KMS-11 (cell line): ENCODE data around the gene DPP10.

ENCODE experiments used
- H2AFZ ChIP-seq: fragments of 200-600 bp; sonication (generic); 2 replicates; pipeline ENCODE4 v1.6.1; 2016; ENCODE audit warnings: antibody characterized with exemption, mixed run types, low read depth
- H3K27ac ChIP-seq: fragments of 200-600 bp; sonication (generic); 2 replicates; pipeline ENCODE4 v1.6.1; 2016; ENCODE audit warnings: mild to moderate bottlenecking, mixed run types
- H3K27me3 ChIP-seq: fragments of 200-600 bp; sonication (generic); 2 replicates; pipeline ENCODE4 v1.6.1; 2017; ENCODE audit warnings: mild to moderate bottlenecking, low read depth, mixed run types, moderate library complexity; ENCODE audit not compliant: insufficient read depth
- H3K36me3 ChIP-seq: fragments of 200-600 bp; sonication (generic); 2 replicates; pipeline ENCODE4 v1.6.1; 2017; ENCODE audit warnings: mild to moderate bottlenecking, mixed run types; ENCODE audit not compliant: insufficient read depth
- H3K4me1 ChIP-seq: fragments of 200-600 bp; sonication (generic); 2 replicates; pipeline ENCODE4 v1.6.1; 2016; ENCODE audit warnings: mild to moderate bottlenecking, low read depth, mixed run types; ENCODE audit not compliant: poor library complexity, severe bottlenecking
- H3K4me2 ChIP-seq: fragments of 200-600 bp; sonication (generic); 2 replicates; pipeline ENCODE4 v1.7.0; 2016; ENCODE audit warnings: mild to moderate bottlenecking, mixed run types
- H3K4me3 ChIP-seq: fragments of 200-600 bp; sonication (generic); IDR thresholded peaks from 2 replicates; pipeline ENCODE4 v1.6.1; 2017; ENCODE audit warnings: low read depth, low read length, mixed read lengths; ENCODE audit not compliant: insufficient read depth
- H3K79me2 ChIP-seq: fragments of 200-600 bp; sonication (generic); 2 replicates; pipeline ENCODE4 v1.6.1; 2016; ENCODE audit warnings: low read depth, mixed run types; ENCODE audit not compliant: insufficient read depth
- H3K9ac ChIP-seq: fragments of 200-600 bp; sonication (generic); 2 replicates; pipeline ENCODE4 v1.6.1; 2016; ENCODE audit warnings: mild to moderate bottlenecking, mixed run types
- H4K20me1 ChIP-seq: fragments of 200-600 bp; sonication (generic); 2 replicates; pipeline ENCODE4 v1.6.1; 2016; ENCODE audit warnings: mild to moderate bottlenecking, mixed run types; ENCODE audit not compliant: insufficient read depth
- CTCF ChIP-seq: fragments of 200-600 bp; sonication (generic); conservative IDR thresholded peaks from 2 replicates; pipeline ENCODE4 v1.6.1; 2017; ENCODE audit warnings: low read depth, mild to moderate bottlenecking, antibody characterized with exemption, low read length, moderate library complexity, mixed read lengths

The DPP10 gene

GRCh38 chr2:114598329-114598728 lies 155.9 kb downstream of the DPP10 start:
- Histone ChIP-seq H3K9ac (no peak overlapping the region), H3K27ac (no peak overlapping the region), H4K20me1 (no peaks in the 10 kb centered on the region), H3K79me2 (no peaks in the 10 kb centered on the region), H3K4me2 (no peak overlapping the region), H2AFZ (no peak overlapping the region), H3K27me3 (no peaks in the 10 kb centered on the region), H3K4me1 (no peaks in the 10 kb centered on the region), H3K36me3 (no peaks in the 10 kb centered on the region), H3K4me3 (no peak overlapping the region)
- TF ChIP-seq CTCF = no peak

GRCh38 chr2:114609203-114609602 lies 166.8 kb downstream of the DPP10 start:
- H4K20me1 ChIP-seq = no peaks in the 10 kb centered on the region
- no peaks in the 10 kb centered on the region for H3K36me3 ChIP-seq
- H3K4me3 ChIP-seq = no peak overlapping the region
- no peaks in the 10 kb centered on the region for H3K27me3 ChIP-seq
- no peak for TF ChIP-seq CTCF
- H3K4me1 ChIP-seq = no peaks in the 10 kb centered on the region
- H3K4me2 ChIP-seq = no peak overlapping the region
- H2AFZ ChIP-seq = no peak overlapping the region
- H3K27ac ChIP-seq = no peak overlapping the region
- H3K9ac ChIP-seq = no peak overlapping the region
- H3K79me2 ChIP-seq = no peaks in the 10 kb centered on the region

- no peak overlapping the region for H3K27ac ChIP-seq
- H3K4me2 ChIP-seq = no peak overlapping the region
- H4K20me1 ChIP-seq = no peaks in the 10 kb centered on the region
- no peaks in the 10 kb centered on the region for H3K27me3 ChIP-seq
- H3K4me1 ChIP-seq = no peaks in the 10 kb centered on the region
- no peak for TF ChIP-seq CTCF
- no peak overlapping the region for H3K9ac ChIP-seq
- H3K79me2 ChIP-seq = no peaks in the 10 kb centered on the region
- H3K36me3 ChIP-seq = no peaks in the 10 kb centered on the region
- H2AFZ ChIP-seq = no peak overlapping the region
- no peak overlapping the region for H3K4me3 ChIP-seq
Observed at GRCh38 chr2:114609801-114610200, 167.4 kb downstream of the DPP10 start.

GRCh38 chr2:114610677-114611076 lies 168.2 kb downstream of the DPP10 start:
- no peak overlapping the region for H3K9ac ChIP-seq
- no peaks in the 10 kb centered on the region for H3K79me2 ChIP-seq
- no peak for TF ChIP-seq CTCF
- no peaks in the 10 kb centered on the region for H4K20me1 ChIP-seq
- no peak overlapping the region for H3K4me3 ChIP-seq
- H3K4me2 ChIP-seq = no peak overlapping the region
- H3K36me3 ChIP-seq = no peaks in the 10 kb centered on the region
- H2AFZ ChIP-seq = no peak overlapping the region
- no peaks in the 10 kb centered on the region for H3K4me1 ChIP-seq
- no peaks in the 10 kb centered on the region for H3K27me3 ChIP-seq
- H3K27ac ChIP-seq = no peak overlapping the region

- Histone ChIP-seq H3K79me2 (no peaks in the 10 kb centered on the region), H3K9ac (no peak overlapping the region), H3K4me2 (no peak overlapping the region), H3K27ac (no peak overlapping the region), H4K20me1 (no peaks in the 10 kb centered on the region), H2AFZ (no peak overlapping the region), H3K4me1 (no peaks in the 10 kb centered on the region), H3K27me3 (no peaks in the 10 kb centered on the region), H3K36me3 (no peaks in the 10 kb centered on the region), H3K4me3 (no peak overlapping the region)
- TF ChIP-seq CTCF = no peak
Observed at GRCh38 chr2:114614592-114614991, 172.2 kb downstream of the DPP10 start.
